Endodermal cell (in vitro differentiated cells): Measurements from ENCODE around the gene INTS1. TPM values are rescaled to one million over a fixed set of nuclear protein-coding genes. Genes with fewer than 3 reads are reported as not detected.
A peak's percentile ranks its signal among the peaks of the same experiment; 100 is the strongest.

Experiments used
- DNase-seq: peaks from one replicate; pipeline ENCODE4 v3.0.0-alpha.2; 2017
- H3K27ac ChIP-seq: 2 replicates; pipeline ENCODE4 v1.5.1; 2013; ENCODE audit warnings: mild to moderate bottlenecking, low read depth, low read length, moderate library complexity
- H3K27me3 ChIP-seq: 2 replicates; pipeline ENCODE4 v1.6.1; 2013; ENCODE audit warnings: mild to moderate bottlenecking, low read length, moderate library complexity; ENCODE audit not compliant: insufficient read depth, control insufficient read depth, poor library complexity, severe bottlenecking
- H3K36me3 ChIP-seq: 2 replicates; pipeline ENCODE4 v1.7.0; 2013; ENCODE audit warnings: mild to moderate bottlenecking, low read length, moderate library complexity; ENCODE audit not compliant: control insufficient read depth, insufficient read depth
- H3K4me1 ChIP-seq: one replicate; pipeline ENCODE4 v1.7.0; 2013; ENCODE audit warnings: low read length; ENCODE audit not compliant: control insufficient read depth, insufficient read depth
- H3K4me3 ChIP-seq: 2 replicates; pipeline ENCODE4 v1.5.1; 2013; ENCODE audit warnings: mild to moderate bottlenecking, low read length, moderate library complexity
- H3K9ac ChIP-seq: 2 replicates; pipeline ENCODE4 v1.6.1; 2013; ENCODE audit warnings: mild to moderate bottlenecking, low read length, moderate library complexity; ENCODE audit not compliant: poor library complexity, severe bottlenecking; ENCODE audit errors: extremely low read depth
- H3K9me3 ChIP-seq: 2 replicates; pipeline ENCODE4 v1.6.1; 2013; ENCODE audit warnings: mild to moderate bottlenecking, low read length, moderate library complexity; ENCODE audit not compliant: control insufficient read depth
- H3K27ac Mint-ChIP-seq: 2 replicates; pipeline ENCODE4 v1.8.0; 2020; ENCODE audit warnings: mixed read lengths
- H3K27me3 Mint-ChIP-seq: 2 replicates; pipeline ENCODE4 v1.8.0; 2021; ENCODE audit warnings: mild to moderate bottlenecking, mixed read lengths; ENCODE audit not compliant: insufficient read depth
- H3K36me3 Mint-ChIP-seq: 2 replicates; pipeline ENCODE4 v1.8.0; 2020; ENCODE audit warnings: low read depth, mixed read lengths
- H3K4me1 Mint-ChIP-seq: 2 replicates; pipeline ENCODE4 v1.8.0; 2020; ENCODE audit warnings: mixed read lengths
- H3K4me3 Mint-ChIP-seq: 2 replicates; pipeline ENCODE4 v1.8.0; 2020; ENCODE audit warnings: mild to moderate bottlenecking, moderate library complexity, mixed read lengths
- H3K9me3 Mint-ChIP-seq: 2 replicates; pipeline ENCODE4 v1.8.0; 2020; ENCODE audit warnings: mild to moderate bottlenecking, mixed read lengths
- WGBS, 2 experiments: methylation state at CpG; one replicate each; pipeline versions ENCODE4 v1.1.5 to v1.1.7; 2013; ENCODE audit warnings: missing lambda C conversion rate in 2 of 2, mixed read lengths in 1 of 2; ENCODE audit not compliant: insufficient coverage in 1 of 2, insufficient read length in 1 of 2; 5-methylcytosine and 5-hydroxymethylcytosine counted together
- total RNA-seq, 2 donors: library from RNA; stranded (reverse); fragmentation: NEBNext Ultra II Directional in 1 of 2; extraction: Animal tissue kit (Norgen Biotek cat#: 25700) in 1 of 2; gene quantifications; 2 replicates in 1 of 2; 3 replicates in 1 of 2; pipeline ENCODE4 v1.2.1, GENCODE V29; 2021
- TF ChIP-seq, protein P1 (sequence below): fragments of 200-600 bp; sonication (generic); conservative IDR thresholded peaks from 2 replicates; pipeline ENCODE4 v1.5.0; 2021; ENCODE audit warnings: antibody characterized with exemption, mild to moderate bottlenecking

The INTS1 gene
- total RNA-seq, 2 donors from 2014 or later, result 145 to 178 TPM

DNA sequence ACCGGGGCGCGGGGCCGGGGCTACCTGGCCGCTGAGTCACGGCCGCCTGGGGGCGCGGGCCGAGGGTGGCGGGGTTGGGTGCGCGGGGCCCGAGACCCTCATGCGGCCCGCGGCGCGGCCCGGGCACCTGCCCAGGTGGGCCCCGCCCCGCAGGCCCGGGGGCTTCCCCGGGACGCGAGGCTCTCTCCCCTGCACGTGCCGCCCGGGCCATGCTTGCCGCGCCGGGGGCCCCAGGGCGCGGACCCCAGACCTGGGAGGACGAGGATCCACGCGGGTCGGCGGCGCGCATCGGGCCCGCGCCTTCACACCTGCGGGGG, 26.7 kb upstream of the INTS1 start:
- Mint-ChIP-seq H3K27ac (no peak overlapping the region), H3K27me3 (peaks cover 6% of the 10 kb centered on the region), H3K4me1 (peaks cover 13% of the 10 kb centered on the region), H3K4me3 (no peak overlapping the region), H3K9me3 (no peaks in the 10 kb centered on the region), H3K36me3 (no peaks in the 10 kb centered on the region)
- H3K9ac ChIP-seq, result no peak overlapping the region
- H3K4me1 ChIP-seq, result no peaks in the 10 kb centered on the region
- no peaks in the 10 kb centered on the region for H3K9me3 ChIP-seq
- H3K4me3 ChIP-seq, result no peak overlapping the region
- TF ChIP-seq, protein P1, sequence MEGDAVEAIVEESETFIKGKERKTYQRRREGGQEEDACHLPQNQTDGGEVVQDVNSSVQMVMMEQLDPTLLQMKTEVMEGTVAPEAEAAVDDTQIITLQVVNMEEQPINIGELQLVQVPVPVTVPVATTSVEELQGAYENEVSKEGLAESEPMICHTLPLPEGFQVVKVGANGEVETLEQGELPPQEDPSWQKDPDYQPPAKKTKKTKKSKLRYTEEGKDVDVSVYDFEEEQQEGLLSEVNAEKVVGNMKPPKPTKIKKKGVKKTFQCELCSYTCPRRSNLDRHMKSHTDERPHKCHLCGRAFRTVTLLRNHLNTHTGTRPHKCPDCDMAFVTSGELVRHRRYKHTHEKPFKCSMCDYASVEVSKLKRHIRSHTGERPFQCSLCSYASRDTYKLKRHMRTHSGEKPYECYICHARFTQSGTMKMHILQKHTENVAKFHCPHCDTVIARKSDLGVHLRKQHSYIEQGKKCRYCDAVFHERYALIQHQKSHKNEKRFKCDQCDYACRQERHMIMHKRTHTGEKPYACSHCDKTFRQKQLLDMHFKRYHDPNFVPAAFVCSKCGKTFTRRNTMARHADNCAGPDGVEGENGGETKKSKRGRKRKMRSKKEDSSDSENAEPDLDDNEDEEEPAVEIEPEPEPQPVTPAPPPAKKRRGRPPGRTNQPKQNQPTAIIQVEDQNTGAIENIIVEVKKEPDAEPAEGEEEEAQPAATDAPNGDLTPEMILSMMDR, result no peak
- H3K27me3 ChIP-seq, result peaks cover 7% of the 10 kb centered on the region
- no peak overlapping the region for H3K27ac ChIP-seq
- DNase-seq, result no peak
- 1 to 5% methylated on average over 4 to 45 of the region's 45 CpGs for WGBS, 2 experiments
- H3K36me3 ChIP-seq, result no peaks in the 10 kb centered on the region

DNA sequence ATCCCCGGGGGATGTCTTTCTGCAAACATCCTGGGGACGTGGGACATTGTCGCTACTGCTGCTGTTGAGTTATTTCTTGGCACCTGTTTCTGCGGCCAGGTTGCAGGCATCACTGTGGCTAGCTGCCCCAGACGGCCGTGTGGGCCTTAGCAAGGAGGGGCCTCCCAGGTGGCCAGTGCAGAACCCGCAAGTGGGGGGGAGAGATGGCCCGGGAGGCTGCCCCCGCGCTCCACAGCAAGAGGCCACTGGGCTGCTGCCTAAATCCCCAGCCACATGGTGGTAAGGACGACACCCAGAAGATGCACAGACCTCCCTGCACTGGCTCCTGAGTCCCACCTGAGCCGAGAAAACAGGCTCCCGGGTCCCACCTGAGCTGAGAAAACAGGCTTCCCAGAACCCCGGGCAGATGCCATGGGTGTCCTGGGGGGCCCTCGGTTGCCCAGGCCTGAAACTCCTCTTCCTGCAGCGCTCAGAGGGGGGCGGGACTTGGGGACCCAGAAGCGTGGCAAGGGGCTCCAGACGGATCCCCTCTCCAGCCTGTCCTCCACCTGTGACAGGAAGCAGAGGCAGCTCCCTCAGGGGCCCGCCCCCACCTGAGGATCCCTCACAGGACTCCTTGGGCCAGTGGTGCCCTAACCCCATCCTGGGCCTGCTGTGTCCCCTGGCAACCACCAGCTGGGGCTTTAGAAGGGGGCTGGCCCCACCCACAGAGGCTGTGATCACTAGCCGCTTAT, 25.4 kb upstream of the INTS1 start:
- Histone ChIP-seq H3K9me3 (no peaks in the 10 kb centered on the region), H3K27me3 (peaks cover 7% of the 10 kb centered on the region), H3K27ac (no peak overlapping the region), H3K4me3 (no peak overlapping the region), H3K9ac (no peak overlapping the region), H3K4me1 (no peaks in the 10 kb centered on the region), H3K36me3 (no peaks in the 10 kb centered on the region)
- TF ChIP-seq, protein P1, result no peak
- H3K4me3 Mint-ChIP-seq, result peak overlapping the region; percentile 54
- DNase-seq, result no peak
- H3K36me3 Mint-ChIP-seq, result no peaks in the 10 kb centered on the region
- no peak overlapping the region for H3K27ac Mint-ChIP-seq
- H3K27me3 Mint-ChIP-seq, result peaks cover 11% of the 10 kb centered on the region
- 86 to 91% methylated on average over 18 to 21 of the region's 21 CpGs for WGBS, 2 experiments
- H3K9me3 Mint-ChIP-seq, result no peaks in the 10 kb centered on the region
- H3K4me1 Mint-ChIP-seq, result peaks cover 13% of the 10 kb centered on the region

DNA sequence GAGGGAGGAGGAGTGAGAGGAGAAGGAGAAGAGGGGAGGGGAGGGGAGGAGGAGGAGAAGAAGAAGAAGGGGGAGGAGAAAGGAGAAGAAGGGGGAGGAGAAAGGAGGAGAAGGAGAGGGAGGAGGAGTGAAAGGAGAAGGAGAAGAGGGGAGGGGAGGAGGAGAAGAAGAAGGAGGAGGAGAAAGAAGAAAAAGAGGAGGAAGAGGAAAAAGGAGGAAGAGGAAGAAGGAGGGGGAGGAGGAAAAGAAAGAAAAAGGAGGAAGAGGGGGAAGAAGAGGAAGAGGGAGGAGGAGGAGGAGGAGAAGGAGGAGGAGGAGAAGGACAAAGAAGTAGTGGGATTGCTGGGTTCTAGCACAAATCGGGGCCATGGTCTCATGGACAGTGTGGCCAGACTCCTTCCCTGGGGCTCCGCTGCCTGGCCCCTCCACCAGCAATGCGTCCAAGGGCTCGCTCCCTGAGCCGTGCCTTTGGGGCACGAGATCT, 22.1 kb upstream of the INTS1 start:
- H3K4me3 Mint-ChIP-seq, result no peak overlapping the region

More for the DNA sequence above, 22.1 kb upstream of the INTS1 start:
- H3K27me3 ChIP-seq, result peaks cover 7% of the 10 kb centered on the region
- no peaks in the 10 kb centered on the region for H3K9me3 ChIP-seq
- Mint-ChIP-seq H3K36me3 (no peaks in the 10 kb centered on the region), H3K27me3 (peaks cover 11% of the 10 kb centered on the region), H3K4me1 (no peaks in the 10 kb centered on the region), H3K9me3 (no peaks in the 10 kb centered on the region), H3K27ac (no peak overlapping the region)
- no peak overlapping the region for H3K27ac ChIP-seq
- no peaks in the 10 kb centered on the region for H3K36me3 ChIP-seq
- no peak overlapping the region for H3K4me3 ChIP-seq
- H3K4me1 ChIP-seq, result no peaks in the 10 kb centered on the region
- TF ChIP-seq, protein P1, result no peak
- no peak for DNase-seq
- no peak overlapping the region for H3K9ac ChIP-seq
- 72 to 87% methylated on average over 5 to 6 of the region's 6 CpGs for WGBS, 2 experiments
